NCI-H524 treated with DMSO at 0.1 percent for 48 hours (cell line): ENCODE measurements around the gene TOGARAM1.
"Not testable (repeated sequence)": the region's sequence is repeated elsewhere in the genome, so short reads cannot be mapped to it uniquely, and the experiment has no call there.

ENCODE experiments used
- DNase-seq: peaks from one replicate; lab custom pipeline; 2025; lab: John Stamatoyannopoulos, UW

Gene TOGARAM1

DNA sequence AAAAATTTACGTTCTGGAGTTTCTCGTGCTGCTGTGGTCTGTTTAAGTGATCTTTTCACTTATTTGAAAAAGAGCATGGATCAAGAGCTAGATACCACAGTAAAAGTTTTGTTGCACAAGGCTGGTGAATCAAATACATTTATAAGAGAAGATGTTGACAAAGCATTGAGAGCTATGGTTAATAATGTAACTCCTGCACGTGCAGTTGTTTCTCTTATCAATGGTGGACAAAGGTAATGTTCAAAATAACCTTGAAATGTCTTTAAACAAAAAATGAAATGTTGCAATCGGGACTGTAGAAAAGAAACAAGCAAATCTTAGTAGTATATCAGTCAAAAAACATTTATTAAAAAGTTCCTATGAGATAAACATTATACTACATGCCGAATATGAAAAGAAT is 82.6 kb downstream of the TOGARAM1 start:
- DNase-seq, result no peak

DNA sequence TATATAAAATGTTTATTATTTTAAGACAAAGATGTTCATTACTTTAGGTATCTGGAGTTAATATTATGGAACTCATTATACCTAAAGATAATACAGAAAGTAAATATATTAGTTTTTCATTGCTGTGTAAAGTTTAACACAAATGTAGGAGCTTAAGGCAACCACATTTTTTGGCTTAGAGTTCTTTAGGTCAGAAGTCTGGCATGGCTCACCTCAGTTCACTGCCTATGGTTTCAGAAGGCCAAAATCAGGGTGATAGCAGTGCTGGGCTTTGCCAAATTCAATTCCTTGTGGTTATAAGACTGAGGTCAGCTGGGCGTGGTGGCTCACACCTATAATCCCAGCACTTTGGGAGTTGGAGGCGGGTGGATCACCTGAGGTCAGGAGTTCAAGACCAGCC is 86.4 kb downstream of the TOGARAM1 start:
- no peak for DNase-seq

DNA sequence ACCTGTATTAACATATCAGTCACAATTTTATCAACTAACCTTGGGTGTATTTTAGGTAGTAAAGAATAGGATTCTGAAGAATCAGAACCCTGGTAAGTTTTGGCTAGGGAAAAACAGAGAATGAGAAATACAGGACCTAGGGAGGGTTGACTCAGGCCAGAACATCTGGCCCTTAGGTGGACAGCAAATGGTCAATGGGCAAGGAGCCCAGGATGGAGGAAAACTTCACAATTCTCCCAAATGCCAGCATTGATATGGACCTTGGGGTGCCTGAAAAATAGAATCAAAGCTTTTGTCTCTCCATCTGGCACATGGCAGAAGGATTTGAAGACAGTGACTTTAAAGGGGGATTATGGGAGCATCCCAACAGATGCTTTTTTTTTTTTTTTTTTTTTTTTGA is 89.2 kb downstream of the TOGARAM1 start:
- no peak for DNase-seq

- DNase-seq, result no peak
Measured at GRCh38 chr14:45051896-45052295, 89.9 kb downstream of the TOGARAM1 start.

GRCh38 chr14:45057349-45057748 is 95.4 kb downstream of the TOGARAM1 start:
- no peak for DNase-seq

- no peak for DNase-seq
Measured at GRCh38 chr14:45057881-45058364, 95.9 kb downstream of the TOGARAM1 start.

DNA sequence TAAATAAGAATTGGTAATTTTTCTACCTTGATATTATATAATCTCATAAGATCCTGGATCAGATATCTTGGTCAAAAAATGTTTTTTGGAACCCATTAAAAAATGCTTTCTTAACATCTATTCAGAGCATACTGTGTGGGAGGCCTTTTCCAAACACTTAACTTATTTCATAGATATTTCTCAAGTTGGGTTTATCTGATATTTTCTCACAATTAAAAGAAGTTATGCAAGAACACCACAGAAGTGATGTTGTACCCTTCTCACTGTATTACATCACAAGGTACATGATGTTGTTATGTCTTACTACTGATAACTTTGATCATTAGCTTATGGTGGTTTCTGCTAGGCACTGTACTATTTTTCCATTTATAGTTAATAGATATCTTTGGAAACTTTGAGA is 98.6 kb downstream of the TOGARAM1 start:
- no peak for DNase-seq

DNA sequence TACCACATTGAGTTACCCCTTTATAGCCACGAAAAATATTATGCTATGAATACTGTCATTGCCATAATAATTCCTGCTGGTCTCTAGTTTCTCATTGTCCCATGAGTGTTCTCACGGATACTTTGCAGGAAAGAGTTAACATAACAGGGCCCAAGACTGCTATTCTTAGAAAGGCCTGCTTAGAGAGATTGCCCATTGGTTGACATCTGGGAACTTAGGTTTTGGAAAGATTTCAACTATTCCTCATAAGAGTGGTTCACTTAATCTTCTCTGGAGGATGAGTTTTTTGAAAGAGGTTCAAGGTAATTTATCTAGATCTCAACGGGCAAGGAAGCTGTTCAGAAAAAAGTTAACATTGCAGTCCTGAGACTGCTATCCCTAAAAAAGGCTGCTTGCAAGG is 103.5 kb downstream of the TOGARAM1 start:
- no peak for DNase-seq

DNA sequence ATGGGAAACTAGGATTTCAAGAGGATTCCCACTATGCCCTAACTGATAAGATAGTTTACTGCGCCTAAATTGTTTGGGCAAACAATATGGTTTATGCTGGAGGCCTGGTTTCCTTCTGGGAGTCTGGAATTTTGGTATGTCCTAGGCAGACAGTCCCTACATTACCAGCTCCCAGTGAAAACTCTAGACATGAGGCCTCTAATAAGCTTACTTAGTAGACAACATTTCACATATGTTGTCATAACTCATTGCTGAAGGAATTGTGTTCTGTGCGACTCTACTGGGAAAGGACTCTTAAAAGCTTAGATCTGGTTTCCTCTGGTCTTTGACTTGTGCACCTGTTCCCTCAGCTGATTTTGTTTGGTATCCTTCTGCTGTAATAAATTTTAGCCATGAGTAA is 104.0 kb downstream of the TOGARAM1 start:
- DNase-seq, result no peak

DNA sequence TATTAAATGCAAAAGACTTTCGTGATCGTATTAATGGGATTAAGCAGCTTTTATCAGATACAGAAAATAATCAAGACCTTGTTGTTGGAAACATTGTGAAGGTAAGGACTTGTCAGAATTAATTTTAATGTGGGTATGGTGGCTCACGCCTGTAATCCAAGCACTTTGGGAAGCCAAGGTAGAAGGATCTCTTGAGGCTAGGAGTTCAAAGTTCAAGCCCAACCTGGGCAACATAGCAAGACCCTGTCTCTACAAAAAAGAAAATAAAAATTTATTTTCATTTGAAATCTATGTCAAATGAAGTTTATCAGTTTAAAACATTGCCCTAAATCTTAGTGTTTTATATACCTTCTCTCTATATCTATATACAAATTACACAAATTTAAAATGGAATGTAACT is 104.7 kb downstream of the TOGARAM1 start:
- no peak for DNase-seq

DNA sequence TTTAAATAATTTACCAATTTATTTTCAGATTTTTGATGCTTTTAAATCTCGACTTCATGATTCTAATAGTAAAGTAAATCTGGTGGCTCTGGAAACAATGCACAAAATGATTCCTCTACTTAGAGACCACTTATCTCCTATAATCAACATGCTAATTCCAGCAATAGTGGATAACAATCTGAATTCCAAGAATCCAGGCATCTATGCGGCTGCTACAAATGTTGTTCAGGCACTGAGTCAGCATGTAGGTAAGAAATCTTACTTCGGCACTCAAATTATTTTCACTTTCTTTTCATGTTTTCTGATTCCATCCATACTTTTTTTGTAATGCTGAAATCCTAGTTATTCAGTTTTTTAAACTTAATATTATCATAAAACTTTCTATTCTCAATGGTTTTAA is 106.4 kb downstream of the TOGARAM1 start:
- no peak for DNase-seq

DNA sequence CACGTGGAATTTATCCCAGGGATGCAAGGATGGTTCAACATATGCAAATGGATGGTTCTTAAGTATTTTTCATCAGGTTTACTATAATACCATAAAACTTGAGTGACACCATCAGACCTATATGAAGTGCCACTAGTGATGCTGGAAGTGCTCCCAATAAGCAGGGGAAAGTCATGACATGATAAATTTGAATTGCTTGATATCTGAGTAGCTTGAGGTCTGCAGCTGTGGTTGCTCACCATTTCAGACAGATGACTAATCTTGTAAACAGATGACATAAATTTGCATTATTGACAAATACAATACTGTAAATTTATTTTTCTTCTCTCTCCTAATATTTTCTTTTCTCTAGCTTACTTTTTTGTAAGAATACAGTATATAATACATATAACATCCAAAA is 108.2 kb downstream of the TOGARAM1 start:
- no peak for DNase-seq

DNA sequence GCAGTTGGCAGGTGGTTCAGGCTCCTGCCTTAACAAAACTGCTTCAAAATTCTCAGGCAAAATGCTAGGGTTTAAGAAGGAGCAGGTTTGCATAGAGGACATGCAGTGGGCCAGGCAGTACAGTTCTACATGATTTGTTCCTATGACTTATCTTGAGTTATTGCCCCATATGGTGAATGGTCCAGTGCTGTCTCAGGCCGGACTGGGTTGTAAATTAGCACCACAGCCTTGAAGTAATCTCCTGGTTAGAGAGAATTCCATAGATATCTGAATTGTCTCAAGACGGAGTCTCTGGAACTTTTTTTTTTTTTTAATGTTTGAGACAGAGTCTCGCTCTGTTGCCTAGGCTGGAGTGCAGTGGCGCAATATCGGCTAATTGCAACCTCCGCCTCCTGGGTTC is 110.1 kb downstream of the TOGARAM1 start:
- DNase-seq, result no peak

DNA sequence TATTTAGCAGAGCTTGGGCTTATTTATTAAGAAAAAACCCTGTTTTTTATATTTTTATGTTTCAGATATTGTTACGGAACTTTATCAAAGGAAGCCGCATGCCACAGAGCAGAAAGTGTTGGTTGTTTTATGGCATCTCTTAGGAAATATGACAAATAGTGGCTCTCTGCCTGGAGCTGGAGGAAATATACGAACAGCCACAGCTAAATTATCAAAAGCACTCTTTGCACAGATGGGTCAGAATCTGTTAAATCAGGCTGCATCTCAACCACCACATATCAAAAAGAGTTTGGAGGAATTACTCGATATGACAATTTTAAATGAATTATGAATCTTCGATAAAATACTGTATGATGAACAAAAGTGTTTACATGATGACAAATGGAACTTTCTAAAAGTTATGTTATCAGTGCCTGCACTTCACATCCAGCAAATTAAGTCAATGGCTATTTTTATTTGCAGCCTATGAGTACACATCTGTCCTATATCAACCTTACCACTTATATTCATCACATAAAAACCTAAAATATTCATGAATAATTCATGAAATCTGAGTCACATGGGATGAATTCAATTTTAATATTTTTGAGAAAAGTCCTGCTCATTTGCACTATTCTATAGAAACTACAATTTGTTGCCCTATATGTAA is 111.4 kb downstream of the TOGARAM1 start:
- no peak for DNase-seq

- DNase-seq, result no peak
Measured at GRCh38 chr14:45078323-45078722, 116.3 kb downstream of the TOGARAM1 start.

DNA sequence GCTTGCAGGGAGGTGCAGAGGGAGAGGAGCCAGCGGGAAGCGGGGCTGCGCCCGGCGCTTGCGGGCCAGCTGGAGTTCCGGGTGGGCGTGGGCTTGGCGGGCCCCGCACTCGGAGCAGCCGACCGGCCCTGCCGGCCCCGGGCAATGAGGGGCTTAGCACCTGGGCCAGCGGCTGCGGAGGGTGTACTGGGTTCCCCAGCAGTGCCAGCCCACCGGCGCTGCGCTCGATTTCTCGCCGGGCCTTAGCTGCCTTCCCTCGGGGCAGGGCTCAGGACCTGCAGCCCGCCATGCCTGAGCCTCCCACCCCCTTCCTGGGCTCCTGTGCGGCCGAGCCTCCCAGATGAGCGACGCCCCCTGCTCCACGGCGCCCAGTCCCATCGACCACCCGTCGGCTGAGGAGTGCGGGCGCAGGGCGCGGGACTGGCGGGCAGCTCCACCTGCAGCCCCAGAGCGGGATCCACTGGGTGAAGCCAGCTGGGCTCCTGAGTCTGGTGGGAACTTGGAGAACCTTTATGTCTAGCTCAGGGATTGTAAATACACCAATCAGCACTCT is 118.5 kb downstream of the TOGARAM1 start:
- DNase-seq, result not testable (repeated sequence)

DNA sequence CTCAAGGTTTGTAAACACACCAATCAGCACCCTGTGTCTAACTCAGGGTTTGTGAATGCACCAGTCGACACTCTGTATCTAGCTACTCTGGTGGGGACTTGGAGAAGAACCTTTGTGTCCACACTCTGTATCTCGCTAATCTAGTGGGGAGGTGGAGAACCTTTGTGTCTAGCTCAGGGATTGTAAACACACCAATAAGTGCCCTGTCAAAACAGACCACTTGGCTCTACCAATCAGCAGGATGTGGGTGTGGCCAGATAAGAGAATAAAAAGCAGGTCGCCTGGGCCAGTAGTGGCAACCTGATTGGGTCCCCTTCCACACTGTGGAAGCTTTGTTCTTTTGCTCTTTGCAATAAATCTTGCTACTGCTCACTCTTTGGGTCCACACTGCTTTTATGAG is 119.1 kb downstream of the TOGARAM1 start:
- DNase-seq, result not testable (repeated sequence)

DNA sequence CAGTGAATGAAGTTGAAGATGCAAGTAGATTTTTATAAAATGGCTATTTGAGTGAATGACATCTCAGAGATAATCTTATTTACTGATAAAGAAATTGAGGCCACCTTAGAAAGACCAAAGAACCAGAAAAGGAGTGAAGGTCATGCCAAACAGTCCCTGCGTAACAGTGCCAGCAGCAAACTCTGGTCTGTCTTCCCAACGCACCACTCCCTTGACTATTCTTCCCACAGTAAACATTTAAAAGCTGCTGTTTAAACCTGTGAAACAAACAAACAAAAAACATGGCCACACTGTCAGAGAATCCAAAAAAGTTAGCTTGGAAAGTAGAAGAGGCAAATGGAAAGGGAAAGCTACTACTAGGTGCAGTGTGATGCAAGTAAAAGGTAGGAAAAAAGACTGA is 120.4 kb downstream of the TOGARAM1 start:
- no peak for DNase-seq

GRCh38 chr14:45083617-45083975 is 121.6 kb downstream of the TOGARAM1 start:
- DNase-seq, result no peak

DNA sequence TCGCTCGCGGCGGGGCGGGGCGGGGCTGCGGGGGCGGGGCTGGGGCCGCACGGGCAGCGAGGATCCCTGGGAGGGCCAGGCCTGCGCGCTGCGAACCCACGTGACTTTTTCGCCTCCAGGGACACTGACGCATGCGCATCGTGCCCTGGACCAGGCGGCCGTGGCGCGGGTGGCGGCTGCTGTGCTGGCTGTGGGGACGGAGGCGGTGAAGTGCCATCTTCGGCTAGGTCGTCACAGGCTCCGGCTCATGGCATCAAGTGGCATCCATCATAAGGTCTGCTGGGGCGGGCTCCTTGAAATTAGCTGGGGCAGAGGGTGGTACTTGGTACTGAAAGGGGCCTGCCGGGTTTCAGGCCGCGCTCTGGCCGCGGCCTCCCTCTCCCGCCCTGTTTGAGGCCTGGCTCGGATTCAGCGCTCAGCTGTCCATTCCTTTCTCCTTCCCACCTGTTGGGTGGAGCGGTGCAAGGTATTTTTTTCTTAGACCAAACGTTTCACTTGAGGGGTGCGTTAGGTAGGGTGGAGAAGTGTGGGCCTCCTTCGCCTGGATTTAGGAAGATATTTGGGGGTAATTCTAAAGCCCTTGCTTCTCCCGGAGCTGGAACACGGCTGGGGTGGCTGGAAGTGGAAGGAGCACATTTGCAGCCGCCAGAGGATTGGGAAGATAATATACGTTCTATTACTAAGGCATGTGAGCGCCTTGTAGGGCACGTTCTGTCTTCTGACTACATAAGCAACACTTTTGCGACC is 122.2 kb downstream of the TOGARAM1 start, which contains the start of gene PRPF39:
Gene PRPF39, plus strand, starts transcription at position 141 of the 747 bp plus-strand sequence. CDS start 11,124 bp downstream, outside the sequence.
- DNase-seq, result peak; percentile 88

DNA sequence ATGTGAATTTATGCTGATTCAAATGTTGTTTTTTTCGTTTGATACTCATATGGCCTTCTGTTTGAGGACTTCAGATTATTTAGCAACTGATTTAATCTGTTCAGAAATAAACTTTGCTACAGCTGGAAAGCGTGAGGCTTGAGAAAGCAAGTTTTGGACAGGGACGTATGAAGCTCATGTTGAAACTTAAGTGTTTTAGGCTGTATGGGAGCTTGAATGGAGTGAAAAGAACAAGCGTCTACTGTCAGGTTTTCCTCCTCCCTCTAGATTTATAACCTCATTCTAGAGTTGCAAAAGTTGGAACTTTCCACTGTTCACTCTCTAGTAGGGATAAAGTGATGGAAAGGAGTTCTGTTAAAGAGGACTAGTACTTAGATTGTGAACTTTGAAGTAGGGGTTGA is 123.0 kb downstream of the TOGARAM1 start:
- peak; percentile 28 for DNase-seq

- DNase-seq, result no peak
Measured at GRCh38 chr14:45089813-45090212, 127.8 kb downstream of the TOGARAM1 start.

DNA sequence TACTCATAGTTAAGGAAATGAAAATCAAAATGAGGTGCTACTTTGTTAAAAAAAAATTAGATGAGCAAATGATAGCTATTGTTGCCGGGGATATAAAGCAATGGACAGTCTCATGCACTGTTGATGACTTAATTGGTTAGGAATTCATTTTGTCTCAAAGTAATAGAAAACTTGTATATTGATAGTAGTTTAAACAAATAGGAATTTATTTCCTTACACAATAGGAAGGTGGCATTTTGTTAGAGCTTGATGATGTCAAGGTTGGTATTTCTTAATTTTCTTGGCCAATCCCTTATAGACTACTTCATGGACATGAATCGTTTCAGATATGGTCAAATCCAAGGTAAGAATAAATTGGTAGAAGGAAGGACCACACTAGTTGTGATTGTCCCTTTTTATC is 129.7 kb downstream of the TOGARAM1 start:
- no peak for DNase-seq
